Ovary (tissue), 9 donors: ENCODE measurements around the gene CEP350. TPM values are rescaled to one million over a fixed set of nuclear protein-coding genes. Genes with fewer than 3 reads are reported as not detected.

Experiments
- DNase-seq, 5 donors: peaks; one replicate each; pipeline ENCODE4 v3.0.0-alpha.2; 2019 to 2020
- H3K27ac ChIP-seq, 2 donors: fragments of 200-600 bp; one replicate each; pipeline versions ENCODE4 v1.5.1 to v1.8.0; 2019 to 2022
- H3K27me3 ChIP-seq: fragments of 200-600 bp; one replicate; pipeline ENCODE4 v1.8.0; 2022
- H3K36me3 ChIP-seq: fragments of 200-600 bp; sonication (generic); one replicate; pipeline ENCODE4 v1.5.1; 2019
- H3K4me1 ChIP-seq: one replicate; pipeline ENCODE4 v1.8.1; 2013; ENCODE audit warnings: mild to moderate bottlenecking, moderate library complexity; ENCODE audit not compliant: insufficient read depth
- H3K4me3 ChIP-seq: fragments of 200-600 bp; sonication (generic); one replicate; pipeline ENCODE4 v1.5.1; 2017
- H3K9me3 ChIP-seq, 2 donors: fragments of 200-600 bp in 1 of 2; sonication (generic) in 1 of 2; one replicate each; pipeline versions ENCODE4 v1.5.1 to v1.8.1; 2013 to 2019; ENCODE audit warnings: mild to moderate bottlenecking in 1 of 2, moderate library complexity in 1 of 2
- EP300 ChIP-seq: sonication (generic); formaldehyde crosslinking; IDR thresholded peaks from one replicate; pipeline ENCODE4 v1.6.1; 2017; ENCODE audit warnings: antibody characterized with exemption
- POLR2A ChIP-seq: fragments of 450-650 bp; IDR thresholded peaks from one replicate; pipeline ENCODE4 v1.6.1; 2017; ENCODE audit warnings: antibody characterized with exemption, mild to moderate bottlenecking, moderate library complexity
- WGBS, 3 donors: extraction: QIAGEN DNeasy Blood & Tissue Kit in 1 of 3; methylation state at CpG; one replicate each; pipeline versions ENCODE4 v1.1.5 to v1.1.7; 2013 to 2017; 5-methylcytosine and 5-hydroxymethylcytosine counted together
- intact Hi-C, 4 donors: fragments of 100-400 bp; cut with DNase I; formaldehyde crosslinking; loops; one replicate each; pipeline versions ENCODE4 v1.11.0 to v1.15.1; 2022 to 2023
- polyA plus RNA-seq, 2 donors: library from polyadenylated mRNA; stranded (reverse); fragments of 200-250 nt in 1 of 2; fragments of 350-450 nt in 1 of 2; fragmentation: Illumina TruSeq in 1 of 2; extraction: RNeasy Lipid Tissue Mini Kit (QIAGEN cat#74804) in 1 of 2; gene quantifications; one replicate each; pipeline ENCODE4 v1.2.3, GENCODE V29; 2013 to 2014
- total RNA-seq, 7 donors: library from RNA; depleted of rRNA in 2 of 7; stranded (reverse); fragments of >200 nt in 2 of 7; fragmentation: NEBNext Ultra II Directional in 3 of 7; extraction: Animal tissue kit (Norgen Biotek cat#: 25700) in 3 of 7; gene quantifications; one replicate each; pipeline versions ENCODE4 v1.1.0 to v1.2.4, GENCODE V29; 2016 to 2023
- TF ChIP-seq, protein P1 (sequence below), 3 donors: fragments of 450-650 bp in 2 of 3; fragments of 200-600 bp in 1 of 3; IDR thresholded peaks; one replicate each; pipeline versions ENCODE4 v1.5.1 to v1.8.0; 2016 to 2022; ENCODE audit warnings: antibody characterized with exemption in 3 of 3, mild to moderate bottlenecking in 1 of 3
- donor health status: DM: no; HTN: no; CAD: no; lungs with moderate emphysema.
- donor health status: DM: no; HTN: no; CAD: no.
- donor health status: Bipolar disorder and iron deficiency.
- donor health status: DM: yes; HTN: yes; CAD: no.
- donor health status: DM: no; HTN: no; CAD: no.
- donor health status: DM: yes; HTN: yes; CAD: no.

Gene CEP350
- total and polyA plus RNA-seq, 9 donors, result 7.9 to 69.4 (median 53.1) TPM

DNA sequence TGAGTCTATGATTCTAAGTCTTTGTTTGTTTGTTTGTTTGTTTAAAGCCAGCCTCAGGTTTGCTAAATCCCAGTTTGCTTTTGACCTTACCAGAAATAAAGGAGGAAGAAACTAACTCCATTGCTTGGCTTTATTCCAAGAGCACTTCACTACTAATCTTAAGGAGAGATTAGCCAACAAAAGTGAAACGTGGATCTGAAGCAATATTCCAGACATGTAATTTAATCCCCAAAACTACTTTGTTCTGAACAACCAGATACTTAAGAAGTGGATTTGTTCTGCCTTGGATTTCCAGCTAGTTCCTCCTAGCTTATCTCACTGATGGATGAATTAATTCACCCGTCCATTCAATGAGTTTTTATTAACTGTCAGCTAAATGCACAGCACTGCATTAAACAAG is 15.9 kb upstream of the CEP350 start:
- intact Hi-C loops, result no loop called here
- Histone ChIP-seq H3K27ac (no peak overlapping the region), H3K27me3 (no peaks in the 10 kb centered on the region), H3K36me3 (no peaks in the 10 kb centered on the region), H3K4me3 (no peak overlapping the region), H3K4me1 (no peaks in the 10 kb centered on the region), H3K9me3 (peaks cover 0 to 3% of the 10 kb centered on the region in 2 donors)
- DNase-seq, result no peak
- WGBS, 3 donors, result 26 to 31% (median 29%) methylated on average over 2 of the region's 2 CpGs
- TF ChIP-seq POLR2A, result no peak
- TF ChIP-seq EP300, result no peak
- TF ChIP-seq, protein P1, sequence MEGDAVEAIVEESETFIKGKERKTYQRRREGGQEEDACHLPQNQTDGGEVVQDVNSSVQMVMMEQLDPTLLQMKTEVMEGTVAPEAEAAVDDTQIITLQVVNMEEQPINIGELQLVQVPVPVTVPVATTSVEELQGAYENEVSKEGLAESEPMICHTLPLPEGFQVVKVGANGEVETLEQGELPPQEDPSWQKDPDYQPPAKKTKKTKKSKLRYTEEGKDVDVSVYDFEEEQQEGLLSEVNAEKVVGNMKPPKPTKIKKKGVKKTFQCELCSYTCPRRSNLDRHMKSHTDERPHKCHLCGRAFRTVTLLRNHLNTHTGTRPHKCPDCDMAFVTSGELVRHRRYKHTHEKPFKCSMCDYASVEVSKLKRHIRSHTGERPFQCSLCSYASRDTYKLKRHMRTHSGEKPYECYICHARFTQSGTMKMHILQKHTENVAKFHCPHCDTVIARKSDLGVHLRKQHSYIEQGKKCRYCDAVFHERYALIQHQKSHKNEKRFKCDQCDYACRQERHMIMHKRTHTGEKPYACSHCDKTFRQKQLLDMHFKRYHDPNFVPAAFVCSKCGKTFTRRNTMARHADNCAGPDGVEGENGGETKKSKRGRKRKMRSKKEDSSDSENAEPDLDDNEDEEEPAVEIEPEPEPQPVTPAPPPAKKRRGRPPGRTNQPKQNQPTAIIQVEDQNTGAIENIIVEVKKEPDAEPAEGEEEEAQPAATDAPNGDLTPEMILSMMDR (IDR thresholded peaks at IDR 0.05), result no peak

DNA sequence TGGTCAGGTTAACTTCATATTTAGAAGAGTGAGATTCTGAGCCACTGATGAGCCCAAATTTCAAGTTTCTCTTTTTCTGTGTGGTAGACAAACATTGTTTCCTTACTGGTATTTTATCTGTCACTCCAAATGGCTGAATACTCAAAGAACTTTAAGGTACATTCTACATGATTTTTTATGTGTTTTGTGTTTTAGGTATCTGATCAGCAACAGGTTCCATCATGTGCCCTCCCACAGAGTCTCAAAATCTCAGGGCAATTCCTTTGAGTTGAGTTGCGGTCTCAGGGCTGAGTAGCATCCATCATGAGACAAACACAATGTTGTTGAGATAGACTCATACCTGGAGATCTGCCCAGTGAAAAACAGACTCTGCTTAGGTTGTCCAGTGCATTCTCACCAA is 14.7 kb upstream of the CEP350 start:
- H3K4me1 ChIP-seq, result no peaks in the 10 kb centered on the region
- peaks cover 0 to 3% of the 10 kb centered on the region in 2 donors for H3K9me3 ChIP-seq
- H3K4me3 ChIP-seq, result no peak overlapping the region
- no peaks in the 10 kb centered on the region for H3K27me3 ChIP-seq
- DNase-seq, result no peak
- intact Hi-C loops, result no loop called here
- WGBS, 3 donors, result 92 to 97% (median 93%) methylated on average over 1 of the region's 1 CpG
- H3K27ac ChIP-seq, result no peak overlapping the region
- TF ChIP-seq POLR2A, result no peak
- TF ChIP-seq, protein P1 (IDR thresholded peaks at IDR 0.05), result no peak
- no peak for TF ChIP-seq EP300
- H3K36me3 ChIP-seq, result no peaks in the 10 kb centered on the region

DNA sequence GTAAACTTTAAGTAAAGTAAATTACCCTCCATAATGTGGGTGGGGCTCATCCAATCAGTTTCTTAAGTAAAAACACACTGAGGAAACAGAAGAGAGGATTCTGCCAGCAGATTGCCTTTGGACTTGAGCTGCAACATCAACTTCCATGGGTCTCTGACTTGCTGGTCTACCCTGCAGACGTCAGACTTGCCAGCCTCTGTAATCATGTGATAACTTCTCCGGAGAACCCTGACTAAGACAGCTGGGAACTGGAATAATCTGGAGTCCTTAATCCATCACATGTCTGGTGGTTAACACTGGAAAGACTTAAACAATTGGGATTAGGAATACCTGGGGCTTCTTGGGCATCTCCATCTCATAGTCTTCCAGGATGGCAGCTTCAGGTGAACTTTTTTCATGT is 13.2 kb upstream of the CEP350 start:
- Histone ChIP-seq H3K4me1 (no peaks in the 10 kb centered on the region), H3K4me3 (no peak overlapping the region), H3K9me3 (peaks cover 0 to under 1% of the 10 kb centered on the region in 2 donors), H3K27me3 (no peaks in the 10 kb centered on the region), H3K27ac (no peak overlapping the region), H3K36me3 (no peaks in the 10 kb centered on the region)
- intact Hi-C loops, result no loop called here
- TF ChIP-seq, protein P1 (IDR thresholded peaks at IDR 0.05), result no peak
- TF ChIP-seq EP300 (no peak), POLR2A (no peak)
- WGBS, 3 donors, result 48 to 58% (median 55%) methylated on average over 2 of the region's 2 CpGs
- DNase-seq, result no peak

DNA sequence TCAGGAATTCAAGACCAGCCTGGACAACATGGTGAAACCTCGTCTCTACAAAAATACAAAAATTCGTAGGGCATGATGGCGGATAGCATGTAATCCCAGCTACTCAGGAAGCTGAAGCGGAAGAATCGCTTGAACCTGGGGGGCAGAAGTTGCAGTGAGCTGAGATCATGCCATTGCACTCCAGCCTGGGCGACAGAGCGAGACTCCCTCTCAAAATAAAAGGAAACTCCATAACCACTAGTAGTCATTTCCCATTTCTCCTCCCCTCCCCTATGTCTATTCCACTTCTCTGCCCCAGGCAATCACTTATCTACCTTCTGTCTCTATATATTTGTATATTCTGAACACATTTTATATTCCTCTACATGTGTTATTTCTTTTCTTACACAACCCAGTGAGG is 4.0 kb upstream of the CEP350 start:
- Histone ChIP-seq H3K27ac (no peak overlapping the region), H3K4me3 (no peak overlapping the region), H3K27me3 (no peaks in the 10 kb centered on the region), H3K36me3 (no peaks in the 10 kb centered on the region), H3K9me3 (no peaks in the 10 kb centered on the region), H3K4me1 (no peaks in the 10 kb centered on the region)
- TF ChIP-seq EP300 (no peak), POLR2A (no peak)
- TF ChIP-seq, protein P1 (IDR thresholded peaks at IDR 0.05), result no peak
- DNase-seq, result no peak
- 89 to 96% (median 94%) methylated on average over 7 of the region's 7 CpGs for WGBS, 3 donors
- intact Hi-C loops, result loop anchor here in 1 of 4 donors (10.0 kb wide), 1 partner anchor 66 kb away; the partner anchor contains the start of gene TOR1AIP1
